HG02884 (cell line): ENCODE results near the gene UNG.
"Not testable (repeated sequence)": the region's sequence is repeated elsewhere in the genome, so short reads cannot be mapped to it uniquely, and the experiment has no call there.

Experiments used
- ATAC-seq: cut with Tn5 transposase; IDR thresholded peaks from one replicate; pipeline ENCODE4 v1.9.1; 2021; ENCODE audit warnings: mild to moderate bottlenecking, moderate library complexity; ENCODE audit not compliant: unreplicated experiment

The UNG gene

GRCh38 chr12:109097435-109098182, at the start of gene UNG:
Gene UNG (plus strand): TSS chr12:109097597. CDS start chr12:109097680, 83 bp downstream.
- ATAC-seq, result peak; percentile 88

DNA sequence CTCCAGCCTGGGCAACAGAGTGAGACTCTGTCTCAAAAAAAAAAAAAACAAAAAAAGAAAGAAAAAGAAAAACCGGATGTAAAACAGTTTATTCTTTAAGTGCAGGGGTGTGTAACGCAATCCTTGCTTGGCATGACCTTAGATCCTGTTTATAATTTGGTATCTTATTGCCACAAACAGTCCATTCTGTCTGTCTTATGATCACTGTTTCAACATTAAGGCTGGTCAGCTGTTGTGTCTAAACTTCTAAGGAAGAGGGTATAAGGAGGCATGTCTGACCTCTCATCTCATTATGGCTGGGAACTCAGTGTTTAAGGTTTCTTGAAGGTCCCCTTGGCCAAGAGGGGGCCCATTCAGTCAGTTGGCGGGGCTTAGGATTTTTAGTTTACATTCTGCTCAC, 48.7 kb upstream of the UNG start:
- not testable (repeated sequence) for ATAC-seq

- ATAC-seq, result not testable (repeated sequence)
These were observed 47.6 kb upstream of the UNG start for GRCh38 chr12:109049794-109050193.

- ATAC-seq, result no peak
These were observed 45.3 kb upstream of the UNG start for GRCh38 chr12:109052097-109052413.

DNA sequence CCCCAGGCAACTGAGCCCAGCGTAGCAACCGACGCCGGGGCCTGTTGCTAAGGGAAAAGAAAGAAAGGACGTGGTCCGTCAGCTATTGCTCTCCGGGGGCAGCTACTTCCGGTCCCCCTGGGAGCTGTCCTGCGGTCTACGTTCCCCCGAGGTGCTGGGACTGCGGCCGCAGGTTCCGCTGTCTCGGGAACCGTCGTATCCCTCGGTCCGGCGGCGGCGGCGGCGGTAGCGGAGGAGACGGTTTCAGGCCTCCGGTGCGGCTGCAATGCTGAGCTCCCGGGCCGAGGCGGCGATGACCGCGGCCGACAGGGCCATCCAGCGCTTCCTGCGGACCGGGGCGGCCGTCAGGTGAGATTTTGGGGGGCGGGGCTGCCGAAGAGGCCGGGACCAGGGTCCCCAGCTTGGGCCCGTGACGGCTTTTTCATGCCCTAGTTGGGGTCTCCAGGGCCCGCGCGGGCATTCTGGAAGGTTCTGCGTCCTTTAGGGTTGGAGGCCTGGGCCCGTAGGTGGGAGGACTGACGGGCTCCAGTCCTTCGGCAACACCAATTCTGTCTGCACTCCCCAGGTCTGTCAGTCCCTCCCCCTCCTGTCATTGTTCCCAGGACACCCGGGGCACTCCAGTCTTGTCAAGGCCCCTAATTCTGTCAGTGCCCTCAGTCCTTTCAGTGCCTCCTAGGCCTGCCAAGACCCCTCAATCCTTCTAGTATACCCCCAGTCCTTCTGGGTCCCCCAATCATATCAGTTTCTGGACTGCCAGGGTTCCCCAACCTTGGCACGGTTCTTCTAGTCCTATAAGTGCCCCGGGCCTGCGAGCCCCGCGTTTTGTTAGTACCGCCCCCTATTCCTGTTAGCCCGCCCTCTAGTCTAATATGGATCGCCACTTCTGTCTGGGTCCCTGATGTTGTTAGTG, 44.7 kb upstream of the UNG start, which contains the start of gene USP30:
Gene USP30, plus strand, starts transcription at position 163 of the 910 bp plus-strand sequence. Its CDS starts 103 bp downstream, at position 266.
- ATAC-seq, result peak; percentile 67

GRCh38 chr12:109053382-109054123, 43.8 kb upstream of the UNG start:
- peak; percentile 51 for ATAC-seq

- not testable (repeated sequence) for ATAC-seq
These were observed 43.3 kb upstream of the UNG start for GRCh38 chr12:109054124-109054513.

- ATAC-seq, result no peak
These were observed 42.9 kb upstream of the UNG start for GRCh38 chr12:109054520-109054919.

DNA sequence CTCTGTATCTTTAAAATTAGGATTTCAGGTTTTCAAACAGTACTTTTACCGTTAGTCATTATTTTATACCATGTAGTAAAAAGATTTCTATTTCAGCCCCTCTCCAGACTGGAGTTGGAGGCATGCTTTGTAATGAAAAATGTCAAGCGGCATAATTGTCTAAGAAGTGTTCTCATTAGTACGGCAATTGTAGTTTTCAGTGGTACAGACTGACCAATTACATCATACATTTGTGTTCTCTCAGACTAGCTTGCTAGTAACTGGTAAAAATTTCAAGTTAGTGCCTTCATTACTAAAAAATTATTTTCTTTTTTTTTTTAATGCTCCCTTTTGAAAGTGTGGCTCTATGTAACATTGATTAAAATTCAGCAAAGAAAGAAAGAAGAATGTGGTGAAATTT, 40.5 kb upstream of the UNG start:
- ATAC-seq, result no peak

DNA sequence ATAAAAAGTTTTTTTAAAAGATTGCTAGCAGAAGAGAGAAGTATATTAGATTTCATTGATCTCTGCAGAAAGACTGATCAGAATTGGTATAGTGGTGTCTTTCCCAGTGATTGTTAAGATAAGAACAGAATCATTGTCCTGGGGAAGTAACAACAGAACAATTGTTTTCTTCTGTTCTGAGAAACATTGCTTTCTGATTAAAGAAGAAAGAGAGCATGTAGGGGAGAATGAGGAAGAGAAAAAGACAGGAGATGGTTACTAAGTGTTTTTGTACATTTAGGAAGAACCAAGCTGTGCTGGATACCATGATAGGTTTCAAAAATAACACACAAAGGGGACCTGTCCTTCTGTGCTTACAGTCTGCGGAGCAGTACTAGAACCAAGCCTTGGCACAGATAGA, 40.0 kb upstream of the UNG start:
- no peak for ATAC-seq

GRCh38 chr12:109058773-109059172, 38.6 kb upstream of the UNG start:
- ATAC-seq, result no peak

DNA sequence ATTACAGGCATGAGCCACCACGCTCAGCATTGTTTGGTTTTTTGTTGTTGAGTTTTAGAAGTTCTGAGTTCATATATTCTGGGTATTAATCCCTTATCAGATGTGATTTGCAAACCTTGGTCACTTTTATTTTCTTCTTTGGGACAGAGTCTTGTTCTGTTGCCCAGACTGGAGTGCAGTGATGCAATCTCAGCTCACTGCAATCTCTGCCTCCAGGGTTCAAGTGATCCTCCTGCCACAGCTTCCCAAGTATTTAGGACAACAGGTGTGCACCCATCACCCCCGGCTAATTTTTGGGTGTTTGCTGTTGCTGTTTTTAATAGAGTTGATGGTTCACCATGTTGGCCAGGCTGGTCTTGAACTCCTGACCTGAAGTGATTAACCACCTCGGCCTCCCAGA, 33.3 kb upstream of the UNG start:
- ATAC-seq, result no peak

DNA sequence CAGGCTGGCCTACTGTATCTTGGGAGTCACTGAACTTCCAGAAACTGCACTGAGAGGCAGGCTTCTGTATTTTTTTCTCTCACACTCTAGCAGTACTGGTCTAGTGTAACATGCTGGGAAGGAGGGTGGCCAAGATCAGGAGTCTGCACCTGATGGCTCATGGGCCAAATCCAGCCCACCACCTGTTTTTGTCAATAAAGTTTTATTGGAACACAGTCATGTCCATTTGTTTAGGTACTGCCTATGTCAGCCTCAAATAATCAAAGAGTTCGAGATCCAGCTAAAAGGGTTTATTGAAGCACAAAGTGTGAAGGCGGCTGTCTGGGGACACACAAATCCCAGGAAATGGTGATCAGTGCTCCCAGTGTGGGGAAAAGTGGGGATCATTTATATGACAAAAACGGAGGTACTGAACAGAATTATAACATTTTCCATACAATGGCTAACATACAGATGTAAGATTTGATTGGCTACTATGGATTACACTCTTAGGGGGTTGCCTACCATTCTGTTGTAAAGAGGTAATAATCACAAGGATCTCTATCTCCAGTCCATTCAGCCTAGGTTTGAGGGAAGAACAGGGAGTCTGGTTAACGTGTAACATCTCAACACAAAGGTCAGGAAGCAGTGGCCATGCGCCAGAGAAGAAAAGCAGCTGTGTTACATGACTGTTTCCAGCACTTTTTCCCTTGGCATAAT, 32.1 kb upstream of the UNG start:
- no peak for ATAC-seq

GRCh38 chr12:109065853-109066193, 31.6 kb upstream of the UNG start:
- no peak for ATAC-seq

DNA sequence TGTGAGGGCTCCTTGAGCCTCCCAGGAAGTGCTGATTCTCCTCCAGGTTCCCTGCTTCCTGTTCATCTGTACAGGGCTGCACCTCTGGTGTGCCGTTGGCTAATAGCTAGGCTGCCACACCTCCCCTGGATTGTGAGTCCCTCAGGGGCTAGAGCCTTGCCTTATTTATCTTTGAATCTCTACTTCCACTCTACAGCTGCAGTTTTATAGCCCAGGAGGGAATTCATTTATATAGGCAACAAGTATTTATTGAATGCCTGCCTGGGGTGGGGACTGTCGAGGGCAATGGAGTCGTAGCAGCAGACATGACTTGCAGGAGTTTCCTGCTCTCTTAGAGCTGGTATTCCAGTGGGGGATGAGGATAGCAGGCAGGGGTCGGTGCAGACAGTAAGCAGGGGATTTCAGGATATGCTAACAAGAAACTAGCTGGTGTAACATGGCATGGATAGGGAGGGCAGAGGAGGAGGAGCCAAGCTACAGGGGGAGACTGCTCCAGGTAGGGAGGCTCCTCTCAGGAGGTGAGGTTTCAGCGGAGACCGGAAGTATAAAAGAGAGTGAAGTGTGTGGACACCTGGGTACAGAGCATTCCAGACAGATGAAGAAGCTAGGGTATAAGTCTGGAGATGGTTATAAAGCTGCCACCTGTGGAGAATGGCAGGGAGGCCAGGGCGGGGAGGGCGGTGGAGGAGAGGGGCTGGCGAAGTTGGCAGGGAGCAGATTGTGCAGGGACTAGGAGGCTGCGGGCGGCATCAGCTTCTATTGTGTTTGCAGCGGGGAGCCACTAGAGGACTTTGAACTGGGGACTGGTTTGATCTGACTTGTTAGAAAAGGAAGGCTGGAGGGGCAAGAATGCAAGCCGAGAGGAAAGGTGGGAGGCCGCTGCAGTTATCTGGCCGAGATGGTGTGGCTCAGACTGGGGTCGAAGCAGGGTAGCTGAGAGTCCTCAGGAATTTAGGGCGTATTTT, 27.8 kb upstream of the UNG start:
- no peak for ATAC-seq

DNA sequence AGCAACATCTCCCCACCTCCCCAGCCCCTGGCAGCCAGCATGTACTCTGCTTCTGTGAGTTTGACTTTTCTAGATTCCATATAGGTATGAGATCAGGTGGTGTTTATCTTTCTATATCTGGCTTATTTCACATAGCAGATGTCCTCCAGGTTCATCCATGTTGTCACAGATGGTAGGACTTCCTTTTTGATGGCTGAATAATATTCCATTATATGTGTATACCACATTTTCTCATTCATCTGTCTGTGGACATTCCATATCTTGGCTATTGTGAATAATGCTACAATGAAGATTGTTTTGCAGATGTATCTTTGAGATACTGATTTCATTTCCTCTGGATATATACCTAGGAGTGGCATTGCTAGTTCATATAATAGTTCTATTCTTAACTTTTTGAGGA, 22.5 kb upstream of the UNG start:
- no peak for ATAC-seq

GRCh38 chr12:109082751-109083150, 14.6 kb upstream of the UNG start:
- no peak for ATAC-seq

- no peak for ATAC-seq
These were observed 13.0 kb upstream of the UNG start for GRCh38 chr12:109084425-109084824.

- no peak for ATAC-seq
These were observed 11.8 kb upstream of the UNG start for GRCh38 chr12:109085590-109085989.

GRCh38 chr12:109087250-109087649, 10.1 kb upstream of the UNG start:
- no peak for ATAC-seq
